Stromal cell of bone marrow (primary cell): ENCODE measurements around the gene ZYX.
"Not testable (repeated sequence)": the region's sequence is repeated elsewhere in the genome, so short reads cannot be mapped to it uniquely, and the experiment has no call there.

Experiments used
- DNase-seq: peaks from one replicate; pipeline ENCODE4 v3.0.0-alpha.2; 2012; ENCODE audit warnings: low read depth

The ZYX gene

GRCh38 chr7:143418681-143419458 is 37.7 kb downstream of the ZYX start:
- DNase-seq, result no peak

DNA sequence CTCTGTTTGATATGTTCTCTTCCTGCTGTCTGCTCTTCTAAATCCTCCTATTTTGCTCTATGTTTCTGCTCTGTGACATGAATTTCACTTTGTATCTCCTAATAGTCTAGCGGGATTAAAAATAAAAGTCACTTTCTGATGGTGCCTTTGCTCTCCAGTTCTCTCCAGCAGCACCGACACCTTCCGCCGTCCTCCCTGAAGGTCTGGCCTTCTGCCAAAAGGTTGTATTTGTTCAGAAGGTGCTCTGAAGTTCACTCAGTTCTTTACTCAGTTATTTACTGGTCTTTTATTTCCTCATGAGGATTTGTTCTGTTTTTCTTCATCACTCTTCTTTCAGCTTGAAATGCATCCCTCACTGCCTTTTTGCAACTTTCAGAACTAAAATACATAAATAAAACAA is 38.7 kb downstream of the ZYX start:
- no peak for DNase-seq

DNA sequence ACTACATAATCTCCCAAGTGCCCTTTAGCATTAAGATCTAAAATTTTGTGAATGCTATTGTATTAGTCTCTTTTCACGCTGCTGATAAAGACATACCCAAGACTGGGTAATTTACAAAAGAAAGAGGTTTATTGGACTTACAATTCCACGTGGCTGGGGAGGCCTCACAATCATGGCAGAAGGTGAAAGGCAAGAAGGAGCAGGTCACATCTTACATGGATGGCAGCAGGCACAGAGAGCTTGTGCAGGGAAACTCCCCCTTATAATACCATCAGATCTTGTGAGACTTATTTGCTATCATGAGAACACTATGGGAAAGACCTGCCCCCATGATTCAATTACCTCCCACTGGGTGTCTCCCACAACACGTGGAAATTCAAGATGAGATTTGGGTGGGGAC is 39.5 kb downstream of the ZYX start:
- not testable (repeated sequence) for DNase-seq

DNA sequence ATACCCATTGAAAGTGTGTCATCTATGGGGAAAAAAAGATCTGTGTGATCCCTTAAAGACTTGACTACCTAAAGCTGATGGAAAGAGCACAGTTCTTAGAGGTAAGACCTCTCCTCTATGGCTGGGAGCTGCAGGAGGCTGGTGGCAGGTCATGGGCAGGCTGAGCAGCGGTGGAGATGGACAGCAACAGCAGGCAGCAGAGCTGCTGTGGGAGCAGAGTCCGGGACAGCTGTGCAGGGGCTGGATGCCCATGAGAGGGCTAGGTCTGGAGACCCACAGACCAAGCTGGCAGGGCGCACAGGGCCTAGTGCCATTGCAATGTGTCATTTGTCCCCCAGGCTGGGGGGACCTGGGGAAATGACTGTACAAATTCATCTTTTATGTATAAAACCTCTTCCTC is 40.9 kb downstream of the ZYX start:
- no peak for DNase-seq

DNA sequence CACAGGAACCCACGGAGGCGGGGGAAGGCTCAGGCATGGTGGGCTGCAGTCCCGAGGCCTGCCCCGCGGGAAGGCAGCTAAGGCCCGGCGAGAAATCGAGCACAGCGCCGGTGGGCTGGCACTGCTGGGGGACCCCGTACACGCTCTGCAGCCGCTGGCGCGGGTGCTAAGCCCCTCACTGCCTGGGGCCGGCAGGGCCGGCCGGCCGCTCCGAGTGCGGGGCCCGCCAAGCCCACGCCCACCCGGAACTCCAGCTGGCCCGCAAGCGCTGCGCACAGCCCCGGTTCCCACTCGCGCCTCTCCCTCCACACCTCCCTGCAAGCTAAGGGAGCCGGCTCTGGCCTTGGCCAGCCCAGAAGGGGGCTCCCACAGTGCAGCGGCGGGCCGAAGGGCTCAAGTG is 43.3 kb downstream of the ZYX start:
- not testable (repeated sequence) for DNase-seq

DNA sequence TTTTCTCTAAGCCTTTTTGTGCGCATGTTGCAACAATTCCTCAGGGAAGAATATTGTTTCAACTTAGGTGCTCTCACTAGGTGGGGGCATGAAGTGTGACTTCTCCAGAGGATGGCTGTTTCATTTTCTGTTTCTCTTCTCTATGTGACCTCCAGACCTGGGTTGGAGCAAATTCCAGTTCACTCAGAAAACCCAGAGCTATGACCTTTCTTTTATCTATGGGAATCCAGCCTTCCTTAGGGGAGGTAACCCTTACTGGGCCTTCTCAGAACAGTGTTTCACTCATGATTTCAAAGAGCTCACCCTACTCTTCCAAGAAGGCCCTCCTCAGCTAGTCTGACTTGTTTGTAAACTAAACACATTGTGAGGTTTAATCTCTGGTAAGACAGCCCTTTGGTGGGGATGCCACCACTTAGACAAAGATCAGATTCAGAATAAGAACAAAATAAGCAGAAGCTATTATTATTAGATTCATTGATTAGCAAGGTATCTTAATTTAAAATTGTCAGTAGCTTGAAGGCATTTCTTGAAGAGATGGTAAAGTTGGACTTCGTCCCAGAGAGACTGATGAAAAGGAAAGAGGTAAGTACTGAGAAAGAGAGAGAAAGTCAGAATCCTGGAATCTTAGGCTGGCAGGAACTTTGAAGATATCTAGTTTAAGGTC is 45.5 kb downstream of the ZYX start:
- DNase-seq, result no peak

GRCh38 chr7:143429770-143430698 is 48.9 kb downstream of the ZYX start:
- no peak for DNase-seq

- DNase-seq, result no peak
These were observed 50.0 kb downstream of the ZYX start for GRCh38 chr7:143431109-143431508.

DNA sequence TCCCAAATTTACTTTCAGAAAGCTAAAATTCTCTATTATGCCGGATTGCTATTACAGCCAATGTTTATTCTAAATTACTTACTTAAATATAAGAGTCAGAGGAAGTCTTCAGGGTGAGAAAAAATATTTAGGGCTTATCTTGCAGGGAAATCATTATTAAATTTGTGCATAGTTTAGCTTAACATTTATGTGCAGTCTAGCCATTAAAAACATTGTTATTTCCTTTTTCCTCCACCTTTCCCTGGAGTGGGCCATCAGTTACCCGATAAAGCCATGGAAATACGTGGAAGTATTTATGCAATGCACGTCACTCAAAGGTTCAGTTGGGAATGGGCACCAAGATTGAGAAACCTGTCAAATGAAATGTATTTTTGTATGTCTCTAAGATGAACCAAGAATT is 52.6 kb downstream of the ZYX start:
- DNase-seq, result no peak

DNA sequence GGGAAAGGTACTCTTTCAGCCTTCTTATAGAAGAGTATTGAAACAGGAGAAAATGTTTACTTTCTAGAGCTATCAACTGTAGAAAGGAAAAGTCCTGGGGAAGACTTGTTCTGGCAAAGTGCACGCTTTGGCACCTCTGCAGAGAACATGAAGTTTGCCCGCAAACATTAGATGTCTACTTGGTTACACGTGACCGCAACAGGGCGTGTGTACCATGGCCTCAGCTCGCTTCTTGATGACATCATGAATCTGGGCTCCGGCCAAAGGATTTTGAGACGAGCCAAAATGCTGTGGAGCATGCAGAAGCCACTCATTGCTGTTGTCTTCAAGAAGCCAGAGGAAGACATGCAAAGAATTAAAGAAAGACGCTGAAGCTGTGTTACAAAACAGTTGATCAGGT is 53.5 kb downstream of the ZYX start:
- DNase-seq, result peak; percentile 57

GRCh38 chr7:143435266-143435665 is 54.1 kb downstream of the ZYX start:
- no peak for DNase-seq

DNA sequence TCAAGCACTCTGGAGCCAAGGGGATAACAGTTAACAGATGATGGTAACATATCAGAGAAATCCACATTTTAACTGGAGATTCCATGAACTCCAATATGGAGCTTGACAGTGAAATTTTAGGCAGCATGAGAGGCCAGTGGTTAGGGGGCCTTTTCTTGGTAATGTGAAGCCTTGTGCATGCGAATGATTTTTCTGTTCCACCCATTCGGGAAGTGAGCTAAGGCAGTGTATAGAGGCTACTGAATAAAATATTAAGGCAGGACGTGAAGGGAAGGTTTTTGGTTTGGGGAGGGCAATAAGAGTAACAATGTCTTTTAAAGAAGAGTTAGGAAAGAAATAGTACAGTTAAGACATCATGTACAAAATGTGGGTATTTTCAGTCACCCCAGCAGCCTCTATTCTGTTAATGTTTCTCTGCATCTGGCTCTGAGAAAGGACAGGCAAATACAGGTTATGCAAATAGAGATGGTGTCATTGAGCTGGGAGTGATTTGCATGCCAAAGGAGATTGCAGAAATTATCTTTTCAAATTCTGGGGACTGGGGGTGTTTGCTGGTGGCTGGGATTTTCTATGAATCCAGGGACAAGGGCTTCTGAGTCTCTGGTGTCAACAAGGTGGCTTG is 55.3 kb downstream of the ZYX start:
- DNase-seq, result no peak

- no peak for DNase-seq
These were observed 56.4 kb downstream of the ZYX start for GRCh38 chr7:143437578-143437977.

- DNase-seq, result no peak
These were observed 58.7 kb downstream of the ZYX start for GRCh38 chr7:143439866-143440265.
